ENCODE results near the gene B4GALNT4. TPM values are rescaled to one million over a fixed set of nuclear protein-coding genes. Genes with fewer than 3 reads are reported as not detected.
"Not testable (repeated sequence)": the region's sequence is repeated elsewhere in the genome, so short reads cannot be mapped to it uniquely, and the experiment has no call there.

Gene B4GALNT4
- total RNA-seq, 1 experiment from 2014 or later: 20.0 TPM

DNA sequence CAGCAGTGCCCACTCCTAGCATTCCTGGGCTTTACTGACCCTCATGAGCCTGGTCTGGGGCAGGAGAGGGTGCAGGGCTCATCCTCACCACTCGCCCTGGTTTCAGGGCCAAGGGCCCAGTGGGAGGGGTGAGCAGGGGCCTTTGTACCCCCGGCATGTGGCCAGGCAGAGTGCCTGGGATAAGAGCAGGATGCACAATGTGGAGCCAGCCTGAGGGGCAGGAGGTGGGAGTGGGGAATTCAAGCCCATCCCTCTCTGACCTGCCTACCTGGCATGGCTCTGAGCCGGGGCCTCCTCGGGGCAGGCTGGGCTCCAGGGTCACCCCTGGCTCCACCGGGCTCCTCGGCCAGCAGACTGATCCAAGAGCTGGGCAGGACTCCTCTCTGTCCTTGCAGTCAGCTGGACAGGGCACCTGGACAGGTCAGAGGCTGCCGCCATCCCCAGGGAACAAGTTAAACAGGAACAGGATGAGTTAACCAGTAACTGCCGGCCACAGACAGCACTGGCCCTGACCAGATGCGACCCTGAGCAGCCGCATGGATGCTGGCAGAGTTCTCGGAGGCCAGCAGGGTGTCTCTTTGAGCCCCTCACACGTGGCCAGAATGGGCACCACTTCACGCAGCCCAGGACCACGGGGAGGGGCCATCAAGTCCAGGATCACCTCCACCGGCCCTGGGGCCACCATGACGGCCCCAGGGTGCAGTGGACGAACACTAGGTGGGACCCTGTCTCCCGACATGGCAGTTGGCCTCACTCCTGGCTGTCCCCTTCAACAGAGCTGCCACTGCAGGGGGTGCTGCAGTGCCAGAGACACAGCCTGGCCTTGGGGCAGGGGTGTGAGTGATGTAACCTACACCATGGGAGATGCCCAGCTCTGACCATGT lies 40.5 kb downstream of the B4GALNT4 start:
- no peak overlapping the region for H3K27ac Mint-ChIP-seq (ENCODE audit: low read depth, unreplicated experiment)
- CTCF ChIA-PET: interaction anchor here (0.5 to 1.1 kb wide), 3 partner anchors 38 to 40 kb away, joined by 3 to 6 read pairs (median 4); no protein-coding TSS in a partner anchor

DNA sequence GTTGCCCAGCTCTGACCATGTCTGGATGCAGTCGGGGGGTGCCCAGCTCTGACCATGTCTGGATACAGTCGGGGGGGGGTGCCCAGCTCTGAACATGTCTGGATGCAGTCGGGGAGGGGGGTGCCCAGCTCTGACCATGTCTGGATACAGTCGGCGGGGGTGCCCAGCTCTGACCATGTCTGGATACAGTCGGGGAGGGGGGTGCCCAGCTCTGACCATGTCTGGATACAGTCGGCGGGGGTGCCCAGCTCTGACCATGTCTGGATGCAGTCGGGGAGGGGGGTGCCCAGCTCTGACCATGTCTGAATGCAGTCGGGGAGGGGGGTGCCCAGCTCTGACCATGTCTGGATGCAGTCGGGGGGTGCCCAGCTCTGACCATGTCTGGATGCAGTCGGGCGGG lies 41.4 kb downstream of the B4GALNT4 start:
- H3K27ac Mint-ChIP-seq (ENCODE audit: low read depth, unreplicated experiment); POLR2A ChIA-PET; DNase-seq (ENCODE audit: unreplicated experiment); H3K4me1 Mint-ChIP-seq (ENCODE audit: insufficient read depth, unreplicated experiment); H3K9me3 Mint-ChIP-seq (ENCODE audit: unreplicated experiment); intact Hi-C loops (cut with micrococcal nuclease); BruUV-seq (replicated peaks); H3K4me3 Mint-ChIP-seq (ENCODE audit: unreplicated experiment); H3K27me3 Mint-ChIP-seq (ENCODE audit: insufficient read depth, unreplicated experiment): not testable (repeated sequence)
- peaks cover 20% of the 10 kb centered on the region for H3K36me3 Mint-ChIP-seq (ENCODE audit: insufficient read depth, unreplicated experiment)
- CTCF ChIA-PET: interaction anchor here (0.5 to 1.1 kb wide), 2 partner anchors 37 to 104 kb away, joined by 3 to 6 read pairs; no protein-coding TSS in a partner anchor

More for the DNA sequence above, 40.5 kb downstream of the B4GALNT4 start:
- Mint-ChIP-seq H3K9me3 (ENCODE audit: unreplicated experiment) (no peaks in the 10 kb centered on the region), H3K36me3 (ENCODE audit: insufficient read depth, unreplicated experiment) (peaks cover 28% of the 10 kb centered on the region), H3K27me3 (ENCODE audit: insufficient read depth, unreplicated experiment) (no peaks in the 10 kb centered on the region), H3K4me1 (ENCODE audit: insufficient read depth, unreplicated experiment) (no peaks in the 10 kb centered on the region), H3K4me3 (ENCODE audit: unreplicated experiment) (no peak overlapping the region)
- no peak for DNase-seq (ENCODE audit: unreplicated experiment)
- POLR2A ChIA-PET: no interaction called here
- BruUV-seq (replicated peaks): no TSS peak
- TF ChIP-seq, protein P1, sequence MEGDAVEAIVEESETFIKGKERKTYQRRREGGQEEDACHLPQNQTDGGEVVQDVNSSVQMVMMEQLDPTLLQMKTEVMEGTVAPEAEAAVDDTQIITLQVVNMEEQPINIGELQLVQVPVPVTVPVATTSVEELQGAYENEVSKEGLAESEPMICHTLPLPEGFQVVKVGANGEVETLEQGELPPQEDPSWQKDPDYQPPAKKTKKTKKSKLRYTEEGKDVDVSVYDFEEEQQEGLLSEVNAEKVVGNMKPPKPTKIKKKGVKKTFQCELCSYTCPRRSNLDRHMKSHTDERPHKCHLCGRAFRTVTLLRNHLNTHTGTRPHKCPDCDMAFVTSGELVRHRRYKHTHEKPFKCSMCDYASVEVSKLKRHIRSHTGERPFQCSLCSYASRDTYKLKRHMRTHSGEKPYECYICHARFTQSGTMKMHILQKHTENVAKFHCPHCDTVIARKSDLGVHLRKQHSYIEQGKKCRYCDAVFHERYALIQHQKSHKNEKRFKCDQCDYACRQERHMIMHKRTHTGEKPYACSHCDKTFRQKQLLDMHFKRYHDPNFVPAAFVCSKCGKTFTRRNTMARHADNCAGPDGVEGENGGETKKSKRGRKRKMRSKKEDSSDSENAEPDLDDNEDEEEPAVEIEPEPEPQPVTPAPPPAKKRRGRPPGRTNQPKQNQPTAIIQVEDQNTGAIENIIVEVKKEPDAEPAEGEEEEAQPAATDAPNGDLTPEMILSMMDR (IDR thresholded peaks at IDR 0.05; ENCODE audit: unreplicated experiment): no peak
- intact Hi-C loops (cut with micrococcal nuclease): loop anchor here (5.0 kb wide), 1 partner anchor 37 kb away; no protein-coding TSS in a partner anchor

DNA sequence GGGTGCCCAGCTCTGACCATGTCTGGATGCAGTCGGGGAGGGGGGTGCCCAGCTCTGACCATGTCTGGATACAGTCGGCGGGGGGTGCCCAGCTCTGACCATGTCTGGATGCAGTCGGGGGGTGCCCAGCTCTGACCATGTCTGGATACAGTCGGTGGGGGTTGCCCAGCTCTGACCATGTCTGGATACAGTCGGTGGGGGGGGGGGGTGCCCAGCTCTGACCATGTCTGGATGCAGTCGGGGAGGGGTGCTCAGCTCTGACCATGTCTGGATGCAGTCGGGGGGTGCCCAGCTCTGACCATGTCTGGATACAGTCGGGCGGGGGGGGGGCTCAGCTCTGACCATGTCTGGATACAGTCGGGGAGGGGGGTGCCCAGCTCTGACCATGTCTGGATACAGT lies 42.2 kb downstream of the B4GALNT4 start:
- ChIA-PET POLR2A (interaction anchor here (0.6 kb wide), 1 partner anchor 37 kb away, joined by 4 read pairs; no protein-coding TSS in a partner anchor), CTCF (interaction anchor here (1.6 kb wide), 1 partner anchor 37 kb away, joined by 7 read pairs; no protein-coding TSS in a partner anchor)
- intact Hi-C loops (cut with micrococcal nuclease); H3K4me3 Mint-ChIP-seq (ENCODE audit: unreplicated experiment); H3K27ac Mint-ChIP-seq (ENCODE audit: low read depth, unreplicated experiment); H3K27me3 Mint-ChIP-seq (ENCODE audit: insufficient read depth, unreplicated experiment); BruUV-seq (replicated peaks); H3K4me1 Mint-ChIP-seq (ENCODE audit: insufficient read depth, unreplicated experiment); DNase-seq (ENCODE audit: unreplicated experiment); H3K9me3 Mint-ChIP-seq (ENCODE audit: unreplicated experiment): not testable (repeated sequence)
- peaks cover 16% of the 10 kb centered on the region for H3K36me3 Mint-ChIP-seq (ENCODE audit: insufficient read depth, unreplicated experiment)

DNA sequence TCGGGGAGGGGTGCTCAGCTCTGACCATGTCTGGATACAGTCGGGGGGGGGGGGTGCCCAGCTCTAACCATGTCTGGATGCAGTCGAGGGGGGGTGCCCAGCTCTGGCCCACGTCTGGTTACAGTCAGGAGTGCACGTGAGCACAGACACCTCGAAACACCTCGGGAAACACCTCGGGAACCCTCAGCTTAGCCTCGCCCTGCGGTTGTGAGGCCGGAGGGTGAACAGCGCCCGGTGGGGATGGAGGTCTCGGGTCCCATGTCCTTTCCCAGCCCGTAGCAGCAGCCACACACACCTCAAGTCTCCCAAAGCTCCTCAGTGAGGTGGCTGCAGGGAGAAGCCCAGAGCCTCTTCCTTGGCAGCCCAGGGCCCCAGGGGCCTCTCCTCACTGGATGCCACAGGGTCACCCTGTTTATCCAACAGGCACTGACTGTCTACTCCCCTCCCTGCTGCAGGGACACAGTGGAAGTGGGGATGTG lies 43.4 kb downstream of the B4GALNT4 start:
- POLR2A ChIA-PET: interaction anchor here (0.6 to 1.9 kb wide), 4 partner anchors 19 to 282 kb away, joined by 3 to 6 read pairs (median 5); partner anchors contain the start of genes DEAF1 and PKP3
- Mint-ChIP-seq H3K36me3 (ENCODE audit: insufficient read depth, unreplicated experiment) (peaks cover 12% of the 10 kb centered on the region), H3K27me3 (ENCODE audit: insufficient read depth, unreplicated experiment) (no peaks in the 10 kb centered on the region), H3K9me3 (ENCODE audit: unreplicated experiment) (no peaks in the 10 kb centered on the region), H3K4me1 (ENCODE audit: insufficient read depth, unreplicated experiment) (peaks cover 5% of the 10 kb centered on the region), H3K4me3 (ENCODE audit: unreplicated experiment) (no peak overlapping the region), H3K27ac (ENCODE audit: low read depth, unreplicated experiment) (no peak overlapping the region)
- TF ChIP-seq, protein P1 (IDR thresholded peaks at IDR 0.05; ENCODE audit: unreplicated experiment): no peak
- intact Hi-C loops (cut with micrococcal nuclease): no loop called here
- CTCF ChIA-PET: interaction anchor here (0.7 to 1.6 kb wide), 2 partner anchors 36 to 94 kb away, joined by 4 to 7 read pairs; partner anchors contain the start of gene RNH1
- BruUV-seq (replicated peaks): no TSS peak
- no peak for DNase-seq (ENCODE audit: unreplicated experiment)
